MM.1S (cell line): ENCODE data around the gene STAT3.

Source experiments
- DNase-seq: peaks from one replicate; pipeline ENCODE4 v3.0.0-alpha.2; 2015
- H2AFZ ChIP-seq: fragments of 300-600 bp; sonication (generic); 2 replicates; pipeline ENCODE4 v1.6.0; 2016; ENCODE audit warnings: antibody characterized with exemption, low read length
- H3F3A ChIP-seq: fragments of 300-600 bp; sonication (generic); 2 replicates; pipeline ENCODE4 v1.6.1; 2016; ENCODE audit warnings: mild to moderate bottlenecking, antibody characterized with exemption, low read length, moderate library complexity, mixed read lengths; ENCODE audit not compliant: insufficient read depth
- H3K27ac ChIP-seq: fragments of 300-600 bp; sonication (generic); 2 replicates; pipeline ENCODE4 v1.5.1; 2016; ENCODE audit warnings: mild to moderate bottlenecking, low read length
- H3K27me3 ChIP-seq: fragments of 300-600 bp; sonication (generic); replicated peaks from 2 replicates; pipeline ENCODE4 v1.6.0; 2016; ENCODE audit warnings: low read length; ENCODE audit not compliant: insufficient read depth
- H3K36me3 ChIP-seq: fragments of 300-600 bp; sonication (generic); replicated peaks from 2 replicates; pipeline ENCODE4 v1.6.1; 2016; ENCODE audit warnings: mild to moderate bottlenecking, low read length, mixed read lengths; ENCODE audit not compliant: insufficient read depth
- H3K4me1 ChIP-seq: fragments of 300-600 bp; sonication (generic); 2 replicates; pipeline ENCODE4 v1.6.1; 2016; ENCODE audit warnings: low read length, mixed read lengths
- H3K4me2 ChIP-seq: fragments of 300-600 bp; sonication (generic); 2 replicates; pipeline ENCODE4 v1.6.0; 2016; ENCODE audit warnings: low read depth, low read length
- H3K4me3 ChIP-seq: fragments of 300-600 bp; sonication (generic); 2 replicates; pipeline ENCODE4 v1.5.1; 2016; ENCODE audit warnings: low read length, mixed read lengths
- H3K79me2 ChIP-seq: fragments of 300-600 bp; sonication (generic); 2 replicates; pipeline ENCODE4 v1.6.1; 2016; ENCODE audit warnings: mixed run types, low read length, mixed read lengths
- H3K9ac ChIP-seq: fragments of 300-600 bp; sonication (generic); 2 replicates; pipeline ENCODE4 v1.6.1; 2016; ENCODE audit warnings: low read length, mixed read lengths
- H3K9me2 ChIP-seq: fragments of 300-600 bp; sonication (generic); replicated peaks from 2 replicates; pipeline ENCODE4 v1.6.1; 2016; ENCODE audit warnings: mild to moderate bottlenecking, low read length, mixed read lengths; ENCODE audit not compliant: insufficient read depth
- H3K9me3 ChIP-seq: fragments of 300-600 bp; sonication (generic); replicated peaks from 2 replicates; pipeline ENCODE4 v1.6.1; 2016; ENCODE audit warnings: mild to moderate bottlenecking, low read length, mixed read lengths; ENCODE audit not compliant: insufficient read depth
- H4K20me1 ChIP-seq: fragments of 300-600 bp; sonication (generic); 2 replicates; pipeline ENCODE4 v1.6.1; 2016; ENCODE audit warnings: mild to moderate bottlenecking, low read length, moderate library complexity, mixed read lengths; ENCODE audit not compliant: insufficient read depth
- CTCF ChIP-seq: fragments of 300-600 bp; sonication (generic); IDR thresholded peaks from 2 replicates; pipeline ENCODE4 v1.5.1; 2016; ENCODE audit warnings: antibody characterized with exemption, low read length, mixed read lengths
- EZH2 ChIP-seq: fragments of 300-600 bp; sonication (generic); optimal IDR thresholded peaks from 2 replicates; pipeline ENCODE3; 2017; ENCODE audit warnings: low read depth, mild to moderate bottlenecking, antibody characterized with exemption, low read length, mixed read lengths
- EZH2phosphoT487 ChIP-seq: fragments of 300-600 bp; sonication (generic); IDR thresholded peaks from 2 replicates; pipeline ENCODE4 v1.6.1; 2018; ENCODE audit warnings: antibody characterized with exemption, low read length

STAT3 gene

GRCh38 chr17:42271006-42271778, 117.0 kb downstream of the STAT3 start:
- no peak for DNase-seq
- peaks cover 30% of the 10 kb centered on the region for H3K79me2 ChIP-seq
- H3K4me1 ChIP-seq, result no peaks in the 10 kb centered on the region
- no peaks in the 10 kb centered on the region for H3K9me3 ChIP-seq
- no peaks in the 10 kb centered on the region for H3K36me3 ChIP-seq
- H3K4me2 ChIP-seq, result no peak overlapping the region
- no peak overlapping the region for H3K27ac ChIP-seq
- H3F3A ChIP-seq, result no peaks in the 10 kb centered on the region
- no peak overlapping the region for H3K4me3 ChIP-seq
- H3K27me3 ChIP-seq, result no peaks in the 10 kb centered on the region
- no peak overlapping the region for H3K9ac ChIP-seq
- H3K9me2 ChIP-seq, result no peaks in the 10 kb centered on the region
- TF ChIP-seq CTCF (no peak), EZH2 (no peak), EZH2phosphoT487 (no peak)
- H4K20me1 ChIP-seq, result no peaks in the 10 kb centered on the region
- no peak overlapping the region for H2AFZ ChIP-seq

- H3K27ac ChIP-seq, result no peak overlapping the region
- H3K9ac ChIP-seq, result no peak overlapping the region
- TF ChIP-seq CTCF (no peak), EZH2phosphoT487 (no peak), EZH2 (no peak)
- no peak overlapping the region for H2AFZ ChIP-seq
- no peak for DNase-seq
- no peaks in the 10 kb centered on the region for H3K27me3 ChIP-seq
- peaks cover 28% of the 10 kb centered on the region for H3K79me2 ChIP-seq
- no peak overlapping the region for H3K4me2 ChIP-seq
- no peaks in the 10 kb centered on the region for H3F3A ChIP-seq
- no peaks in the 10 kb centered on the region for H3K9me2 ChIP-seq
- no peak overlapping the region for H3K4me3 ChIP-seq
- no peaks in the 10 kb centered on the region for H4K20me1 ChIP-seq
- H3K36me3 ChIP-seq, result no peaks in the 10 kb centered on the region
- H3K4me1 ChIP-seq, result no peaks in the 10 kb centered on the region
- H3K9me3 ChIP-seq, result no peaks in the 10 kb centered on the region
These were observed 117.6 kb downstream of the STAT3 start for GRCh38 chr17:42270596-42270995.

GRCh38 chr17:42270170-42270535, 118.1 kb downstream of the STAT3 start:
- H3K27ac ChIP-seq, result no peak overlapping the region
- H4K20me1 ChIP-seq, result no peaks in the 10 kb centered on the region
- no peaks in the 10 kb centered on the region for H3F3A ChIP-seq
- H3K4me3 ChIP-seq, result no peak overlapping the region
- H3K4me2 ChIP-seq, result no peak overlapping the region
- no peaks in the 10 kb centered on the region for H3K9me2 ChIP-seq
- no peaks in the 10 kb centered on the region for H3K36me3 ChIP-seq
- DNase-seq, result no peak
- no peaks in the 10 kb centered on the region for H3K27me3 ChIP-seq
- peaks cover 23% of the 10 kb centered on the region for H3K79me2 ChIP-seq
- H3K9me3 ChIP-seq, result no peaks in the 10 kb centered on the region
- no peaks in the 10 kb centered on the region for H3K4me1 ChIP-seq
- H3K9ac ChIP-seq, result no peak overlapping the region
- no peak overlapping the region for H2AFZ ChIP-seq
- TF ChIP-seq CTCF, result no peak
- no peak for TF ChIP-seq EZH2phosphoT487
- TF ChIP-seq EZH2, result no peak
